GM23248 (cell line): ENCODE data around the gene CMTM7.

Experiments
- EZH2 ChIP-seq: fragments of 200-600 bp; sonication (generic); IDR thresholded peaks from 2 replicates; pipeline ENCODE4 v1.6.1; 2018; ENCODE audit warnings: antibody characterized with exemption, mild to moderate bottlenecking; ENCODE audit not compliant: insufficient read depth, poor library complexity, severe bottlenecking
- EZH2phosphoT487 ChIP-seq: fragments of 200-600 bp; sonication (generic); IDR thresholded peaks from 2 replicates; pipeline ENCODE4 v1.6.1; 2018; ENCODE audit warnings: antibody characterized with exemption, moderate library complexity, mild to moderate bottlenecking, low read depth; ENCODE audit not compliant: insufficient read depth

DNA sequence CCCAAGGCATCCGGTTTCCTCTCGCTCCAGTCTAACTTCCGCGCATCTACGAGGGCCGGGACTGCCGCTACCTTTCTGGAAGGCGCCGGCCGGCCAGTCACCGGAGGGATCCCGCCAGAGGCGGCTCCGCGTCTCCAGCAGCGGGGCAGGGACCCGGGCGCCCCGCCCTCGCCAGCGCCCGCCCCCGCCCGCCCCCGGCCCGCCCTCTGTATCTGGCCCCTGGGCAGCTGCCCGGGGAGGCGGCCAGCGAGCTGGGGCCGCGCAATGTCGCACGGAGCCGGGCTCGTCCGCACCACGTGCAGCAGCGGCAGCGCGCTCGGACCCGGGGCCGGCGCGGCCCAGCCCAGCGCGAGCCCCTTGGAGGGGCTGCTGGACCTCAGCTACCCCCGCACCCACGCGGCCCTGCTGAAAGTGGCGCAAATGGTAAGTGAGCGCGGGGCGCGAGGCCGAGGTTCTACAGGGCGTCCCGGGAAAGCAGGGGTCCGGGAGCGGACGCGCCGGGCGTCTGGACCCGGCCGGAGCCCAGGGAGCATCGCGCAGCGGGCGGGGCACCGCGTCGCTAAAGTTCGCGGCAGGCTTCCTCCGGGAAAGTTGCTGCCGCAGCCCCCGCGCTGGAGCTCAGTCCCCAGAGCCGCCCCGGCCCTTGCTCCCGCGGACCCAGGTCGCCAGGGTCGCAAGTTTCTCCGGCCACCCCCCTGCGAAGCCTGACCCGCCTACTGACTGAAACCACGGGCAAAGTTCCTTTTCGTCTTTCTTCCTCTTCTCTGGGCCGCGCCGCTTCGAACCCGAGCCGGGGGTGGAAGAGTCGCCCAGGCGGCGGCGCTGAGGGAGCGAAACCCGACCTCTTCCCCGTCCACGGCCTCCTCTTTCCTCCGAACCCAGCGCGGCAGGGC is at the start of gene CMTM7:
- TF ChIP-seq EZH2 (no peak), EZH2phosphoT487 (no peak)
